ENCODE measurements around the gene STPG4. TPM values are rescaled to one million over a fixed set of nuclear protein-coding genes. Genes with fewer than 3 reads are reported as not detected.

Gene STPG4
- total and polyA plus RNA-seq, 2 of the 8 experiments (the other 6 are each of a cell fraction or from before 2014, with no cell fraction given) = 0.28 TPM; not detected in 1

DNA sequence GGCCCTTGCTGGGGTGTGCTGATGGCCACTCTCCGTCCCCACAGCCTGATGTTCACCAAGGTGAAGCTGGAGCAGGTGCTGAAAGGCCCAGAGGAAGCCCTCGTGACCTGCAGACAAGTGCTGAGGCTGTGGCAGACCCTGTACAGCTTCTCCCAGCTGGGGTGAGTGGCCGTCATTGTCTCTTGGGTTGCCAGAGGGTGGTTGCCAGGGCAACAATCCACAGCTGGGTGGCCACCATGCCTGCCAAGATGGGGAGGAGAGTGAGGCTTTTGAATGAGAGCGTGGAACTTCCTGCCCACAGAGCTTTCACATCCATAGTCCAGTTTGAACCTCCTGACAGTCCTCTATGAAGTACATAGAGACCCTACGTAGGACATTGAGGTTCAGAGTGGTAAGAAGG lies 108.8 kb downstream of the STPG4 start (continued):
- TF ChIP-seq BRCA1 (IDR thresholded peaks at IDR 0.05; ENCODE audit: low read depth, low read length) (no peak), BCL11A (IDR thresholded peaks at IDR 0.05; ENCODE audit: low read depth in 2 of 2, low read length in 2 of 2) (no peak)
- TF ChIP-seq, protein P1, sequence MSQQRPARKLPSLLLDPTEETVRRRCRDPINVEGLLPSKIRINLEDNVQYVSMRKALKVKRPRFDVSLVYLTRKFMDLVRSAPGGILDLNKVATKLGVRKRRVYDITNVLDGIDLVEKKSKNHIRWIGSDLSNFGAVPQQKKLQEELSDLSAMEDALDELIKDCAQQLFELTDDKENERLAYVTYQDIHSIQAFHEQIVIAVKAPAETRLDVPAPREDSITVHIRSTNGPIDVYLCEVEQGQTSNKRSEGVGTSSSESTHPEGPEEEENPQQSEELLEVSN (IDR thresholded peaks at IDR 0.05) = no peak

All from H1 (cell line).